ENCODE data around the gene DES. TPM values are rescaled to one million over a fixed set of nuclear protein-coding genes. Genes with fewer than 3 reads are reported as not detected.

Gene DES
- total and polyA plus RNA-seq, 2 of the 13 experiments (the other 11 are each of a cell fraction or from before 2014, with no cell fraction given): not detected

DNA sequence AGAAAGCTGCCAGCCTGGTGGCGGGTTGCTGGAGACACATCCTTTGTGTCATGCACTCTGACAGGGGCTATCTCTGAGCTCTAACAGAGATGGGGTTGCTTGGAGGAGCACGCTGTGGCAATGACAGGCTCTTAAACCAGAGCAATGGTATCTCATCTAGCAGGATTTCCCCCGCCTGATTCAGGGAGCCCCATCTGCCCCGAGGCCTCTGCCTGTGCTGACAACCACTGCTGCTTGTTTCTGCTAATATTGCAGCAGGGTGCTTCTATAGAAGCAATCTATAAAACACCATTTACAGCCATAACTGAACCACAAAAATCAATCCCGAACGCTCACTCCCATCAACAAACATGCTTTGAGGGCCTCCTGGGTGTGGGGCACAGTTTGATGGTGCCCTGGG is 17.6 kb upstream of the DES start:
- intact Hi-C loops (cut with micrococcal nuclease; ENCODE audit: unreplicated experiment): no loop called here
- BruUV-seq (replicated peaks): no TSS peak

DNA sequence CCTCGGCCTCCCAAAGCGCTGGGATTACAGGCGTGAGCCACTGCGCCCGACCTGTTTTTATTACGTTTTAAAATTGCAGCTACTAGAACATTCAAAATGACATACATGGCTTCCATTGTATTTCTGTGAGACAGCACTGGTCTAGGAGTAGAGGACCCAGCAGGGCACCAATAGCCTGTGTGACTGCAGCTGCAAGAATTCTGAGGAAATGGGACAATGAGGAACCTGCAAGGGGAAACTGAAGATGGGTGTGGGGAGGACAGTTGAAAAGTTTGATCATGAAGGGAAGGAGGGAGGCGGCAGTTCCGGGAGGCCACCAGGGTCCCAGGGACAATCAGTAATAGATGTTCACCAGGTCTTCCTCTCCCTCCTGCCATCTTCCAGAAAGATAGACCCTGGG is 16.6 kb upstream of the DES start:
- POLR2A ChIA-PET: no interaction called here
- H3K4me2 ChIP-seq (ENCODE audit: low read depth, low read length): no peak overlapping the region
- in situ Hi-C loops (cut with HindIII; ENCODE audit: extremely low pct_ligation_motif_present, low pct_unique_long_range_greater_than_20kb): loop anchor here (5.0 kb wide), 1 partner anchor 131 kb away; no protein-coding TSS in a partner anchor

More for the DNA sequence above, 17.6 kb upstream of the DES start:
- DNase-seq (ENCODE audit: low spot score) (no peak), ATAC-seq (no peak), FAIRE-seq (no peak)
- ChIA-PET CTCF (ENCODE audit: low intra/inter-chr PET ratio, low total read pairs) (no interaction called here), POLR2A (no interaction called here)
- WGBS (ENCODE audit: low lambda C conversion rate): 23% methylated on average over 6 of the region's 6 CpGs
- H3K36me3 ChIP-seq (replicated peaks in 1 of 2; ENCODE audit: control insufficient read depth in 1 of 2, insufficient read depth in 2 of 2, low read length in 2 of 2): no peaks in the 10 kb centered on the region
- H3K9me3 ChIP-seq (ENCODE audit: low read length): no peaks in the 10 kb centered on the region
- H3K9ac ChIP-seq (ENCODE audit: insufficient read depth, low read depth, low read length): no peak overlapping the region
- no peak overlapping the region for H3K27ac ChIP-seq (ENCODE audit: extremely low read length, insufficient read depth, low read length)
- peaks cover 0 to 31% of the 10 kb centered on the region in 2 experiments; a peak in 4 of 5 replicates for H3K27me3 ChIP-seq (ENCODE audit: control insufficient read depth in 1 of 2, insufficient read depth in 2 of 2, low read length in 2 of 2)
- no peaks in the 10 kb centered on the region for H3K79me2 ChIP-seq (ENCODE audit: insufficient read depth, low read length)
- peaks cover 40% of the 10 kb centered on the region for H3K4me1 ChIP-seq (ENCODE audit: insufficient read depth, low read length)
- in situ Hi-C loops (cut with HindIII; ENCODE audit: extremely low pct_ligation_motif_present, low pct_unique_long_range_greater_than_20kb): loop anchor here (5.0 kb wide), 1 partner anchor 132 kb away; no protein-coding TSS in a partner anchor
- no peak overlapping the region for H3K4me2 ChIP-seq (ENCODE audit: low read depth, low read length)
- no peaks in the 10 kb centered on the region; the same call in 1 of the 2 replicates for H4K20me1 ChIP-seq (ENCODE audit: insufficient read depth, low read length)
- no peak overlapping the region for H2AFZ ChIP-seq (ENCODE audit: low read length)
- no peak overlapping the region for H3K4me3 ChIP-seq (replicated peaks in 1 of 3; ENCODE audit: insufficient read depth in 1 of 3, low read depth in 2 of 3, low read length in 3 of 3)
- 0 out of 2 replicates have a peak, but pooled peaks have one; percentile 35 for TF ChIP-seq ZNF737 (CRISPR knock-in tag; IDR thresholded peaks at IDR 0.05; ENCODE audit: borderline replicate concordance)
- TF ChIP-seq YEATS2 (CRISPR knock-in tag; IDR thresholded peaks at IDR 0.05; ENCODE audit: borderline replicate concordance): no peak

More for the DNA sequence above, 16.6 kb upstream of the DES start:
- DNase-seq (ENCODE audit: low spot score) (no peak), ATAC-seq (no peak), FAIRE-seq (no peak)
- CTCF ChIA-PET (ENCODE audit: low intra/inter-chr PET ratio, low total read pairs): no interaction called here
- Histone ChIP-seq H3K4me3 (replicated peaks in 1 of 3; ENCODE audit: insufficient read depth in 1 of 3, low read depth in 2 of 3, low read length in 3 of 3) (no peak overlapping the region), H3K9me3 (ENCODE audit: low read length) (no peaks in the 10 kb centered on the region), H3K36me3 (replicated peaks in 1 of 2; ENCODE audit: control insufficient read depth in 1 of 2, insufficient read depth in 2 of 2, low read length in 2 of 2) (no peaks in the 10 kb centered on the region), H3K79me2 (ENCODE audit: insufficient read depth, low read length) (no peaks in the 10 kb centered on the region), H3K9ac (ENCODE audit: insufficient read depth, low read depth, low read length) (no peak overlapping the region), H4K20me1 (ENCODE audit: insufficient read depth, low read length) (no peaks in the 10 kb centered on the region; the same call in 1 of the 2 replicates), H3K4me1 (ENCODE audit: insufficient read depth, low read length) (peaks cover 42% of the 10 kb centered on the region), H3K27ac (ENCODE audit: extremely low read length, insufficient read depth, low read length) (no peak overlapping the region), H3K27me3 (ENCODE audit: control insufficient read depth in 1 of 2, insufficient read depth in 2 of 2, low read length in 2 of 2) (peaks cover 0 to 31% of the 10 kb centered on the region in 2 experiments; a peak in 4 of 5 replicates), H2AFZ (ENCODE audit: low read length) (no peak overlapping the region)
- intact Hi-C loops (cut with micrococcal nuclease; ENCODE audit: unreplicated experiment): loop anchor here (2.0 kb wide), 1 partner anchor 57 kb away; no protein-coding TSS in a partner anchor
- WGBS (ENCODE audit: low lambda C conversion rate): 24% methylated on average over 8 of the region's 8 CpGs
- no TSS peak for BruUV-seq (replicated peaks)
- TF ChIP-seq NFRKB (IDR thresholded peaks at IDR 0.05) (no peak), FOXA3 (CRISPR knock-in tag; IDR thresholded peaks at IDR 0.05) (no peak), ZFP91 (CRISPR knock-in tag; IDR thresholded peaks at IDR 0.05; ENCODE audit: borderline replicate concordance) (no peak), ZNF780A (CRISPR knock-in tag; IDR thresholded peaks at IDR 0.05) (no peak), ZNF761 (CRISPR knock-in tag; conservative IDR thresholded peaks at IDR 0.05) (no peak), U2AF1 (optimal IDR thresholded peaks at IDR 0.05; ENCODE audit: low read depth, low read length) (no peak), FOXA1 (IDR thresholded peaks at IDR 0.05) (no peak), FOXA1 (CRISPR knock-in tag; IDR thresholded peaks at IDR 0.05) (no peak)

All from HepG2 (cell line).